GM23338 (cell line): ENCODE measurements around the gene ARL6IP4. TPM values are rescaled to one million over a fixed set of nuclear protein-coding genes. Genes with fewer than 3 reads are reported as not detected.

Experiments used
- ATAC-seq: fragments of 200-7000 bp; cut with Tn5 transposase; 3 replicates; pipeline ENCODE4 v1.9.1; 2020
- DNase-seq: peaks from one replicate; pipeline ENCODE4 v3.0.0-alpha.2; 2015; ENCODE audit warnings: low spot score
- H2AFZ ChIP-seq: fragments of 200-600 bp; sonication (generic); 2 replicates; pipeline ENCODE4 v1.8.0; 2016; ENCODE audit warnings: antibody characterized with exemption, mild to moderate bottlenecking, moderate library complexity
- H3F3A ChIP-seq: fragments of 200-600 bp; sonication (generic); replicated peaks from 2 replicates; pipeline ENCODE4 v1.8.0; 2017; ENCODE audit warnings: antibody characterized with exemption, mixed run types, low read depth
- H3K27ac ChIP-seq: fragments of 200-600 bp; sonication (generic); 2 replicates; pipeline ENCODE4 v1.6.1; 2016; ENCODE audit warnings: low read depth
- H3K27me3 ChIP-seq: fragments of 200-600 bp; sonication (generic); 2 replicates; pipeline ENCODE4 v1.8.0; 2016; ENCODE audit warnings: mild to moderate bottlenecking, mixed run types, moderate library complexity; ENCODE audit not compliant: insufficient read depth
- H3K36me3 ChIP-seq: fragments of 200-600 bp; sonication (generic); 2 replicates; pipeline ENCODE4 v1.8.0; 2016; ENCODE audit warnings: mild to moderate bottlenecking; ENCODE audit not compliant: insufficient read depth
- H3K4me1 ChIP-seq: fragments of 200-600 bp; sonication (generic); 2 replicates; pipeline ENCODE4 v1.8.0; 2016; ENCODE audit warnings: mild to moderate bottlenecking, moderate library complexity; ENCODE audit not compliant: insufficient read depth
- H3K4me2 ChIP-seq: fragments of 200-600 bp; sonication (generic); 2 replicates; pipeline ENCODE4 v1.7.1; 2017; ENCODE audit warnings: mixed run types
- H3K4me3 ChIP-seq: fragments of 200-600 bp; sonication (generic); 2 replicates; pipeline ENCODE4 v1.6.1; 2016; ENCODE audit warnings: mixed run types
- H3K79me2 ChIP-seq: fragments of 200-600 bp; sonication (generic); replicated peaks from 2 replicates; pipeline ENCODE4 v1.8.0; 2017; ENCODE audit warnings: mild to moderate bottlenecking; ENCODE audit not compliant: insufficient read depth
- H3K9me2 ChIP-seq: fragments of 200-600 bp; sonication (generic); 2 replicates; pipeline ENCODE4 v1.8.0; 2017; ENCODE audit not compliant: insufficient read depth
- H4K20me1 ChIP-seq: fragments of 200-600 bp; sonication (generic); replicated peaks from 2 replicates; pipeline ENCODE4 v1.8.0; 2017; ENCODE audit warnings: mild to moderate bottlenecking; ENCODE audit not compliant: insufficient read depth
- H3K27ac Mint-ChIP-seq: 2 replicates; pipeline ENCODE4 v1.8.0; 2020; ENCODE audit warnings: inconsistent platforms, mild to moderate bottlenecking, moderate library complexity, mixed read lengths
- H3K27me3 Mint-ChIP-seq: 3 replicates; pipeline ENCODE4 v1.8.0; 2022; ENCODE audit warnings: low read depth, mild to moderate bottlenecking, moderate library complexity, mixed read lengths, inconsistent platforms; ENCODE audit not compliant: insufficient read depth, poor library complexity
- H3K36me3 Mint-ChIP-seq: 3 replicates; pipeline ENCODE4 v1.8.0; 2021; ENCODE audit warnings: low read depth, mild to moderate bottlenecking, inconsistent platforms, moderate library complexity, mixed read lengths
- H3K4me1 Mint-ChIP-seq: 3 replicates; pipeline ENCODE4 v1.8.0; 2020; ENCODE audit warnings: mild to moderate bottlenecking, inconsistent platforms, mixed read lengths
- H3K4me3 Mint-ChIP-seq: 3 replicates; pipeline ENCODE4 v1.8.0; 2021; ENCODE audit warnings: moderate library complexity, mild to moderate bottlenecking, inconsistent platforms, mixed read lengths
- H3K9me3 Mint-ChIP-seq: 3 replicates; pipeline ENCODE4 v1.8.0; 2020; ENCODE audit warnings: moderate library complexity, mild to moderate bottlenecking, inconsistent platforms, mixed read lengths
- CTCF ChIP-seq, 2 experiments: fragments of 200-600 bp in 1 of 2; sonication (generic) in 1 of 2; conservative IDR thresholded peaks; 2 replicates each; pipeline versions ENCODE4 v1.5.1 to v1.6.1; 2016 to 2017; ENCODE audit warnings: antibody characterized with exemption in 2 of 2, low read depth in 2 of 2, mild to moderate bottlenecking in 2 of 2, moderate library complexity in 1 of 2
- JUNB ChIP-seq: IDR thresholded peaks from one replicate; pipeline ENCODE4 v1.6.1; 2016; ENCODE audit warnings: antibody characterized with exemption; ENCODE audit not compliant: unreplicated experiment
- NANOG ChIP-seq: IDR thresholded peaks from 2 replicates; pipeline ENCODE4 v1.6.1; 2016; ENCODE audit warnings: antibody characterized with exemption, borderline replicate concordance
- REST ChIP-seq: IDR thresholded peaks from one replicate; pipeline ENCODE4 v1.6.1; 2018; ENCODE audit warnings: antibody characterized with exemption; ENCODE audit not compliant: unreplicated experiment
- polyA plus RNA-seq: library from polyadenylated mRNA; unstranded; fragments of >200 nt; fragmentation: Nextera tagmentation; extraction: Ambion mirVana; gene quantifications from 2 replicates; pipeline ENCODE4 v1.2.1, GENCODE V29; 2016
- total RNA-seq: library from RNA; depleted of rRNA; stranded (reverse); fragments of >200 nt; shearing (Covaris generic); gene quantifications from 2 replicates; pipeline ENCODE4 v1.2.3, GENCODE V29; 2014

The ARL6IP4 gene
- total and polyA plus RNA-seq, 2 experiments from 2014 or later = 85.5 to 169 TPM

DNA sequence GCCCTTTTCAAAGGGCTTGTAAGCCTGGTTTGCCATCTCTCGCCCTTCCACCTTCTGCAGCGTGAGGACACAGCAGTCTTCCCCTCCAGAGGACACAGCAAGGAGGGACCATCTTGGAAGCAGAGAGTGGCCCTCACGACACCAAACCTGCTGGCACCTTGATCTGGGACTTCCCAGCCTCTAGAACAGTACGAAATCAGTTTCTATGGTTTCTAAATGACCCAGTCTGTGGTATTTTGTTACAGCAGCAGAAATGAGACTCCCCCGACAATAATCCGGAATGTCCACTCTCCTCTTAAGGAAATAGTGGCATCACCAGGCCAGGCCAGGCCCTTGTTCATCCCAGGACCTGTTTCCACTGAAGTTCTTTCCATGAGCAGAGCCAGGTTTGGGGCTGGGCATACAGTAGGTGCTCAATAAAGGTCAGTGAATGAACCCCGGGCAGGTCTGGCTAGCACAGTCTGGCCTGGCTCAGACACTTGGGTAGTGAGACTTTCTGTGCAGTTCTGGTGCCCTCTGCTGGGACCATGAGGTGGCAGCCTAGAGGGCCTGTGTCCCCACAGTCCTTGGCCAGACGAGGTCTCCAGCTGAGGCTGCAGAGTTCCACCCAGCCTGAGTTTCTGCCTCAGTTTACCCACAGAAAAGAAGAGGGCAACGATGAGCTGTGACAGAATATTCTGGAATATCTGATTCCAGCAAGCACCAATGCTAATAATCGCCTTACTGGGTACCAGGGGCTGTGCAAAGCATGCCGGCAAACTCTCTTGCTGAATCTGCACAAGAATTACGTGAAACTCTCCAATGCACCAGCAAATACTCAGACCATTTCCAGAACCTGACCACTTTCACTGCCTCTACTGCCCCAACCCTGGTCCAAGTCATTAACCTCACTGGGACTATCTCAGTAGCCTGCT, 28.2 kb upstream of the ARL6IP4 start:
- peak; percentile 70 for DNase-seq
- TF ChIP-seq JUNB (no peak), CTCF (conservative IDR thresholded peaks at IDR 0.05; ENCODE audit: low read depth in 2 of 2) (peak; percentile 73 to 96)
- H3K9me2 ChIP-seq = no peaks in the 10 kb centered on the region
- H3K4me1 ChIP-seq = no peaks in the 10 kb centered on the region
- H4K20me1 ChIP-seq = 0 out of 2 replicates have a peak, but pooled peaks cover 12% of the 10 kb centered on the region
- no peak overlapping the region for H2AFZ ChIP-seq
- Mint-ChIP-seq H3K36me3 (no peaks in the 10 kb centered on the region; the same call in 2 of the 3 replicates), H3K4me3 (no peak overlapping the region), H3K27ac (no peak overlapping the region), H3K4me1 (no peaks in the 10 kb centered on the region), H3K27me3 (peaks cover 10% of the 10 kb centered on the region), H3K9me3 (no peaks in the 10 kb centered on the region)
- no peaks in the 10 kb centered on the region for H3K27me3 ChIP-seq
- no peak overlapping the region for H3K4me2 ChIP-seq
- H3F3A ChIP-seq = no peaks in the 10 kb centered on the region
- no peak overlapping the region for H3K4me3 ChIP-seq
- no peaks in the 10 kb centered on the region for H3K79me2 ChIP-seq
- H3K36me3 ChIP-seq = no peaks in the 10 kb centered on the region
- ATAC-seq = peak; percentile 98
- no peak overlapping the region for H3K27ac ChIP-seq

DNA sequence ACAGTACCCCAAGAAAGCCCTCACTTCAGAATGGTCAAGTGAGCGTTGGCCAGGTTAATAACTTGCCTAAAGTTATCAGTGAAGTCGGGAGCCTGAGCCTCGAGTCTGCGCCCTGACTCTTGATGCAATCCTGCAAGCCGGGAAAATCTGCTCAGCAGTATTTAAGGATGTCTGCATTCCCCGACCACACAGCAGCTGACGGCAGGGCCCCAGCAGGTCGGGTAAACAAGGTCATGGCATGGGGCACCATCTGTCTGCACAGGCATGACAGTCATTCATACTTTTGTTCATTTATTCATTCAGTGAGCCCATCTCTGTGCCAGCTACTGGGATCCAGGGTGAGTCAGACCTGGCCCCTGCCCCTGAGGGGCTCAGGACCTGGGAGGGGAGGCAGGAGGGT, 25.3 kb upstream of the ARL6IP4 start:
- H3K27ac Mint-ChIP-seq = no peak overlapping the region

DNA sequence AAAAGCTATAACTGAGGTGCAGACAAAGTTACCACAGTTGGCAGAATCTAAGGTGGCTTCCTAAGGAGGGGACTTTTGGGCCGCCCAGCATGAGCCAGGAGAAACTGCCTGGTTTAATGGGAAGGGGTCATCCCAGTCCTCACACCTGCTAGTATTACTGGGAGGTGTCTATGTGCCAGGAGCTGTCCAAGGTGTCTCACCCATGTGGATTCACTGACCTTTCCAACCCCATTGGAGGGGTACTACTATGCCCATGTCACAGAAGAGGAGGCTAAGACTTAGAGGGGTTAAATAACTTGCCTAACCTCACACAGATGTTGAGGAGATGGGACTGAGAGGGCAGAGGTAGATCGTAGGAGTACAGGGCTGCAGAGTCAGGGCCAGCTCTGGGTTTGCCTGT, 24.4 kb upstream of the ARL6IP4 start:
- H3K79me2 ChIP-seq = no peaks in the 10 kb centered on the region
- H3K4me1 ChIP-seq = no peaks in the 10 kb centered on the region
- no peaks in the 10 kb centered on the region for H3F3A ChIP-seq
- no peak for DNase-seq
- H3K36me3 Mint-ChIP-seq = peaks cover 3% of the 10 kb centered on the region; the same call in 1 of the 3 replicates
- H3K27ac ChIP-seq = no peak overlapping the region
- H3K27me3 ChIP-seq = no peaks in the 10 kb centered on the region
- no peak overlapping the region for H3K4me2 ChIP-seq
- ATAC-seq = no peak
- H3K4me3 Mint-ChIP-seq = no peak overlapping the region
- no peaks in the 10 kb centered on the region for H3K36me3 ChIP-seq
- no peak overlapping the region for H3K27ac Mint-ChIP-seq
- H2AFZ ChIP-seq = no peak overlapping the region
- no peak overlapping the region for H3K4me3 ChIP-seq
- no peaks in the 10 kb centered on the region for H3K9me2 ChIP-seq
- TF ChIP-seq NANOG (no peak), REST (peak; percentile 56)
- no peaks in the 10 kb centered on the region for H3K9me3 Mint-ChIP-seq
- peaks cover 6% of the 10 kb centered on the region for H3K27me3 Mint-ChIP-seq
- H4K20me1 ChIP-seq = 0 out of 2 replicates have a peak, but pooled peaks cover 12% of the 10 kb centered on the region
- H3K4me1 Mint-ChIP-seq = no peaks in the 10 kb centered on the region

More for the DNA sequence above, 25.3 kb upstream of the ARL6IP4 start:
- Mint-ChIP-seq H3K4me3 (no peak overlapping the region), H3K27me3 (peaks cover 6% of the 10 kb centered on the region), H3K4me1 (no peaks in the 10 kb centered on the region), H3K36me3 (peaks cover 3% of the 10 kb centered on the region; the same call in 1 of the 3 replicates), H3K9me3 (no peaks in the 10 kb centered on the region)
- no peak for DNase-seq
- no peaks in the 10 kb centered on the region for H3K36me3 ChIP-seq
- H3F3A ChIP-seq = no peaks in the 10 kb centered on the region
- no peak overlapping the region for H3K4me2 ChIP-seq
- no peak for ATAC-seq
- no peak for TF ChIP-seq JUNB
- no peak overlapping the region for H2AFZ ChIP-seq
- no peak overlapping the region for H3K27ac ChIP-seq
- no peaks in the 10 kb centered on the region for H3K4me1 ChIP-seq
- no peaks in the 10 kb centered on the region for H3K9me2 ChIP-seq
- no peak overlapping the region for H3K4me3 ChIP-seq
- H4K20me1 ChIP-seq = 0 out of 2 replicates have a peak, but pooled peaks cover 12% of the 10 kb centered on the region
- H3K27me3 ChIP-seq = no peaks in the 10 kb centered on the region
- no peaks in the 10 kb centered on the region for H3K79me2 ChIP-seq
